ENCODE data around the gene PRR29. TPM values are rescaled to one million over a fixed set of nuclear protein-coding genes. Genes with fewer than 3 reads are reported as not detected.

PRR29 gene
- total and polyA plus RNA-seq, 4 donors, result 0.02 to 0.35 (median 0.14) TPM; not detected in 1

DNA sequence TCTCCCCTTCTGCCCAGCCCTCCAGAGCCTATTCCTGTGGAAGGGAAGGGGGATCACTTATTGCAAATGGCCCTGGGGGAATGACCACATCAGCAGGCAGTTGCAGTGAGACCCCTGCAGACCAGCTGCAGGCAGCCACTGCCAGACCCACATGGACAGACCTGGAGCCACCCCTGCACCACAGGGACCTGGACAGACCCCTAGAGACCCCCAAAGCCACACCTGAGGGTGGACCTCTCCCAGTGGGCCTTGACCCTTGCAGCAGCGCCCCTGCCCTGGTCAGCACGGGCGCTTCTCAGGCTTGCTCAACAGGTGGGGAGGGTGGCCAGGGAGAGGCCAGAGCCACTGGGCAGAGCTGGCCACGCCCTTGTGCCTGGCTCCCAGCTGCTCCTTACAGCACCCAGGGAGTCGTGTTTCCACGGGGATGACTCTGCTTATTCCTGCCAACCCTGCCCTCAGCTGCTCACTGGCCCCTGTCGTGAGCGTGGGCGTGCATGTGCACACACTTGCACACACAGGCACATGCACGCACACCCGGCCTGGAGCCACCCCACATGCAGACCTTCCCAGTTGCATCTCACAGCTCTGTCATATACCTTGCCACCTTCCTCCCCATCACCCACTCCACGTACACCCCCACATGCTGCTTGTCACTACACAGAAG, 24.1 kb upstream of the PRR29 start:
- WGBS, result 76% methylated on average over 12 of the region's 12 CpGs

More for the DNA sequence above, 24.1 kb upstream of the PRR29 start:
- TF ChIP-seq HNF4G (IDR thresholded peaks at IDR 0.05) (no peak), RAD21 (IDR thresholded peaks at IDR 0.05) (no peak), RXRA (IDR thresholded peaks at IDR 0.05) (no peak), SP1 (IDR thresholded peaks at IDR 0.05) (no peak), NR2F2 (IDR thresholded peaks at IDR 0.05) (no peak), TAF1 (conservative IDR thresholded peaks at IDR 0.05) (no peak), FOXA1 (IDR thresholded peaks at IDR 0.05) (no peak), FOXA2 (IDR thresholded peaks at IDR 0.05) (no peak), JUND (IDR thresholded peaks at IDR 0.05) (no peak), ZBTB33 (IDR thresholded peaks at IDR 0.05) (no peak), REST (IDR thresholded peaks at IDR 0.05) (no peak), YY1 (IDR thresholded peaks at IDR 0.05) (no peak), HNF4A (conservative IDR thresholded peaks at IDR 0.05) (no peak), EGR1 (IDR thresholded peaks at IDR 0.05; ENCODE audit: low read depth in 2 of 2) (no peak), ATF3 (IDR thresholded peaks at IDR 0.05) (no peak)
- TF ChIP-seq, protein P1, sequence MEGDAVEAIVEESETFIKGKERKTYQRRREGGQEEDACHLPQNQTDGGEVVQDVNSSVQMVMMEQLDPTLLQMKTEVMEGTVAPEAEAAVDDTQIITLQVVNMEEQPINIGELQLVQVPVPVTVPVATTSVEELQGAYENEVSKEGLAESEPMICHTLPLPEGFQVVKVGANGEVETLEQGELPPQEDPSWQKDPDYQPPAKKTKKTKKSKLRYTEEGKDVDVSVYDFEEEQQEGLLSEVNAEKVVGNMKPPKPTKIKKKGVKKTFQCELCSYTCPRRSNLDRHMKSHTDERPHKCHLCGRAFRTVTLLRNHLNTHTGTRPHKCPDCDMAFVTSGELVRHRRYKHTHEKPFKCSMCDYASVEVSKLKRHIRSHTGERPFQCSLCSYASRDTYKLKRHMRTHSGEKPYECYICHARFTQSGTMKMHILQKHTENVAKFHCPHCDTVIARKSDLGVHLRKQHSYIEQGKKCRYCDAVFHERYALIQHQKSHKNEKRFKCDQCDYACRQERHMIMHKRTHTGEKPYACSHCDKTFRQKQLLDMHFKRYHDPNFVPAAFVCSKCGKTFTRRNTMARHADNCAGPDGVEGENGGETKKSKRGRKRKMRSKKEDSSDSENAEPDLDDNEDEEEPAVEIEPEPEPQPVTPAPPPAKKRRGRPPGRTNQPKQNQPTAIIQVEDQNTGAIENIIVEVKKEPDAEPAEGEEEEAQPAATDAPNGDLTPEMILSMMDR (IDR thresholded peaks at IDR 0.05; ENCODE audit: low read depth, low read length, missing input control), result no peak
- TF ChIP-seq, protein P2, sequence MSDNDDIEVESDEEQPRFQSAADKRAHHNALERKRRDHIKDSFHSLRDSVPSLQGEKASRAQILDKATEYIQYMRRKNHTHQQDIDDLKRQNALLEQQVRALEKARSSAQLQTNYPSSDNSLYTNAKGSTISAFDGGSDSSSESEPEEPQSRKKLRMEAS (IDR thresholded peaks at IDR 0.05), result no peak
- Histone ChIP-seq H3K9me3 (ENCODE audit: control insufficient read depth in 4 of 4, low read length in 3 of 4) (no peaks in the 10 kb centered on the region), H3K36me3 (ENCODE audit: control insufficient read depth in 4 of 4, insufficient read depth in 3 of 4, low read depth in 1 of 4, low read length in 3 of 4) (no peaks in the 10 kb centered on the region), H3K4me1 (ENCODE audit: control insufficient read depth in 4 of 4, insufficient read depth in 4 of 4, low read length in 3 of 4) (no peaks in the 10 kb centered on the region), H3K27me3 (ENCODE audit: control insufficient read depth in 4 of 4, insufficient read depth in 4 of 4, low read length in 3 of 4) (no peaks in the 10 kb centered on the region), H3K9ac (ENCODE audit: low read depth in 1 of 2, low read length in 2 of 2) (no peak overlapping the region), H3K27ac (ENCODE audit: low read depth in 1 of 2, low read length in 2 of 2) (no peak overlapping the region), H3K4me3 (ENCODE audit: low read depth in 1 of 3, low read length in 3 of 3) (no peak overlapping the region)
- no peak for DNase-seq (ENCODE audit: low spot score)
